AG10803 (cell line): ENCODE results near the gene TUB.

Experiments
- DNase-seq: peaks from one replicate; pipeline ENCODE4 v3.0.0; 2010; ENCODE audit warnings: low read depth
- H3K4me3 ChIP-seq: 2 replicates; pipeline ENCODE4 v1.5.1; 2011; ENCODE audit warnings: mild to moderate bottlenecking, low read length, control low read depth
- CTCF ChIP-seq: conservative IDR thresholded peaks from 2 replicates; pipeline ENCODE4 v1.5.1; 2011; ENCODE audit warnings: mild to moderate bottlenecking, low read length, control low read depth, inconsistent platforms

TUB gene

GRCh38 chr11:8080069-8080670, 841 bp upstream of the TUB start:
- DNase-seq: no peak
- peak overlapping the region; percentile 65 for H3K4me3 ChIP-seq
- no peak for TF ChIP-seq CTCF

- peak; percentile 30 for DNase-seq
- no peak for TF ChIP-seq CTCF
- peak overlapping the region; percentile 65 for H3K4me3 ChIP-seq
Measured at GRCh38 chr11:8081591-8082250, 710 bp downstream of the TUB start.

- no peak for TF ChIP-seq CTCF
- H3K4me3 ChIP-seq: peak overlapping the region; percentile 65
- DNase-seq: peak; percentile 40
Measured at GRCh38 chr11:8082391-8083087, 1.5 kb downstream of the TUB start.

GRCh38 chr11:8083088-8083395, 2.0 kb downstream of the TUB start:
- no peak for TF ChIP-seq CTCF
- no peak overlapping the region for H3K4me3 ChIP-seq

GRCh38 chr11:8083871-8084281, 2.9 kb downstream of the TUB start:
- DNase-seq: no peak
- no peak overlapping the region for H3K4me3 ChIP-seq
- TF ChIP-seq CTCF: no peak

More at GRCh38 chr11:8083088-8083395, 2.0 kb downstream of the TUB start:
- DNase-seq: no peak

GRCh38 chr11:8084352-8084751, 3.3 kb downstream of the TUB start:
- no peak for TF ChIP-seq CTCF
- no peak for DNase-seq
- H3K4me3 ChIP-seq: no peak overlapping the region
